ENCODE results near the gene ALDH1A2.

The ALDH1A2 gene

DNA sequence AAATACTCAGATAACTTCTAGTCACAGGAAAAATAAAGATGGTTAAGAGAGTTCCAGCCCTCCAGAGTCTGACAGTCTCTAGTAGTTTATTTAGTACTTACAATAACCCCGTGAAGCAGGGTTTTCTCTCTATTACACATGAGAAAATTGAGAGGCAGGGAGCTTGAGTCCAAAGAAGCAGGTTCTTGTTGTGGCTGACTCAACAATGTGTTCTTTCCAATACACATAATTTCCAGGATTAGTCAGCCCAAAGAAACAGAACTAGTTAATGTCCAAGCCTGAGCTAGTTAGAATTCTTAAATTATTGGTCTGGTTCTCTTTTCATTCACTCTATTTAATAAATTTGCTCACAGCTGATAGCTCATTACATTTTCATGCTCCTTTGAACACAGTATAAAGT lies 49.9 kb downstream of the ALDH1A2 start:
- H3K9ac ChIP-seq (ENCODE audit: low read length) = no peak overlapping the region
- no peaks in the 10 kb centered on the region for H3K9me3 ChIP-seq (ENCODE audit: insufficient read depth, low read depth, low read length)
- no peaks in the 10 kb centered on the region for H3K36me3 ChIP-seq (ENCODE audit: control insufficient read depth in 1 of 2, insufficient read depth in 2 of 2, low read length in 2 of 2)
- WGBS (ENCODE audit: extremely low coverage, insufficient coverage, insufficient read length) = no CpG with 5 or more reads among the region's 1 CpG
- no peak overlapping the region for H2BK12ac ChIP-seq (ENCODE audit: low read length)
- no peak overlapping the region for H3K18ac ChIP-seq (ENCODE audit: low read length)
- no peaks in the 10 kb centered on the region for H3K79me2 ChIP-seq (ENCODE audit: control insufficient read depth, insufficient read depth, low read length, poor library complexity)
- no peak overlapping the region for H2BK120ac ChIP-seq (ENCODE audit: insufficient read depth, low read length, poor library complexity)
- H2AFZ ChIP-seq (ENCODE audit: insufficient read depth, low read length, poor library complexity) = no peak overlapping the region
- H3K4me2 ChIP-seq (ENCODE audit: low read length) = no peak overlapping the region
- H3K14ac ChIP-seq (ENCODE audit: low read length) = no peak overlapping the region
- H3K4me3 ChIP-seq (ENCODE audit: low read depth, low read length) = no peak overlapping the region
- no peak overlapping the region for H4K12ac ChIP-seq (ENCODE audit: low read depth, low read length)
- no peak overlapping the region for H4K8ac ChIP-seq (ENCODE audit: low read depth, low read length)
- H4K91ac ChIP-seq (ENCODE audit: low read depth, low read length) = no peak overlapping the region
- no peak for DNase-seq
- H2BK5ac ChIP-seq (ENCODE audit: low read depth, low read length, poor library complexity) = no peak overlapping the region
- no peak overlapping the region for H3K23ac ChIP-seq (ENCODE audit: low read length)
- H3K27ac ChIP-seq (ENCODE audit: low read depth, low read length) = no peak overlapping the region
- no peak overlapping the region for H2AK5ac ChIP-seq (ENCODE audit: low read length)
- no peaks in the 10 kb centered on the region for H3K27me3 ChIP-seq (ENCODE audit: insufficient read depth, low read length)
- no peaks in the 10 kb centered on the region for H3K4me1 ChIP-seq (ENCODE audit: control insufficient read depth in 1 of 2, insufficient read depth in 2 of 2, low read length in 2 of 2)
- H3K4ac ChIP-seq (ENCODE audit: low read depth, low read length) = no peak overlapping the region
- H3K79me1 ChIP-seq (ENCODE audit: low read length) = no peaks in the 10 kb centered on the region

DNA sequence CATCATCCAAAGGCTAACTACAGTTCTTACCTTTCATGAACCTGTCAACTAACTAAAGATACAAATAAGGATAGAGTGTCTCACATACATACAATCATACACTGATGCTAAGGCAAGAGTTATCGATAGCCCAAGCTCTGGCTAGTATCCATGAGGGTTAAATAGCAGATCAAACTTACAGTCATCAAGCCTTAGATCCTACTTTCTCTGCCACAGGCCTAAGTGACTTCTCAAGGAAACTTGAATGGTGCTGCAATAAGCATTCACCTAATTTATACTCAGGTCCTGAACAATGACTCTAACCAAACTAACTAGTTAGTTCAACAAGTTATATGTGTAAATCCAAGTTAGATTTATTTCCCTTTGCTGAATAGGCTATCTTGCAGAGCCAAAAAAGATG lies 51.0 kb downstream of the ALDH1A2 start:
- Histone ChIP-seq H3K18ac (ENCODE audit: low read length) (no peak overlapping the region), H2AFZ (ENCODE audit: insufficient read depth, low read length, poor library complexity) (no peak overlapping the region), H3K4me3 (ENCODE audit: low read depth, low read length) (no peak overlapping the region), H3K9ac (ENCODE audit: low read length) (no peak overlapping the region), H3K4me2 (ENCODE audit: low read length) (no peak overlapping the region), H3K36me3 (ENCODE audit: control insufficient read depth in 1 of 2, insufficient read depth in 2 of 2, low read length in 2 of 2) (no peaks in the 10 kb centered on the region), H3K79me1 (ENCODE audit: low read length) (no peaks in the 10 kb centered on the region), H3K4me1 (ENCODE audit: control insufficient read depth in 1 of 2, insufficient read depth in 2 of 2, low read length in 2 of 2) (no peaks in the 10 kb centered on the region), H4K12ac (ENCODE audit: low read depth, low read length) (no peak overlapping the region), H3K4ac (ENCODE audit: low read depth, low read length) (no peak overlapping the region), H2BK5ac (ENCODE audit: low read depth, low read length, poor library complexity) (no peak overlapping the region), H4K91ac (ENCODE audit: low read depth, low read length) (no peak overlapping the region), H3K27ac (ENCODE audit: low read depth, low read length) (no peak overlapping the region), H2BK12ac (ENCODE audit: low read length) (no peak overlapping the region), H2AK5ac (ENCODE audit: low read length) (no peak overlapping the region), H4K8ac (ENCODE audit: low read depth, low read length) (no peak overlapping the region), H3K23ac (ENCODE audit: low read length) (no peak overlapping the region), H3K79me2 (ENCODE audit: control insufficient read depth, insufficient read depth, low read length, poor library complexity) (no peaks in the 10 kb centered on the region), H2BK120ac (ENCODE audit: insufficient read depth, low read length, poor library complexity) (no peak overlapping the region), H3K9me3 (ENCODE audit: insufficient read depth, low read depth, low read length) (no peaks in the 10 kb centered on the region), H3K14ac (ENCODE audit: low read length) (no peak overlapping the region), H3K27me3 (ENCODE audit: insufficient read depth, low read length) (no peaks in the 10 kb centered on the region)
- WGBS (ENCODE audit: extremely low coverage, insufficient coverage, insufficient read length) = no CpG with 5 or more reads among the region's 1 CpG
- no peak for DNase-seq

GRCh38 chr15:58014040-58014439 lies 51.5 kb downstream of the ALDH1A2 start:
- Histone ChIP-seq H3K27me3 (ENCODE audit: insufficient read depth, low read length) (no peaks in the 10 kb centered on the region), H4K8ac (ENCODE audit: low read depth, low read length) (no peak overlapping the region), H3K4me1 (ENCODE audit: control insufficient read depth in 1 of 2, insufficient read depth in 2 of 2, low read length in 2 of 2) (no peaks in the 10 kb centered on the region), H3K4ac (ENCODE audit: low read depth, low read length) (no peak overlapping the region), H2BK120ac (ENCODE audit: insufficient read depth, low read length, poor library complexity) (no peak overlapping the region), H2AK5ac (ENCODE audit: low read length) (no peak overlapping the region), H3K23ac (ENCODE audit: low read length) (no peak overlapping the region), H4K12ac (ENCODE audit: low read depth, low read length) (no peak overlapping the region), H3K79me1 (ENCODE audit: low read length) (no peaks in the 10 kb centered on the region), H3K27ac (ENCODE audit: low read depth, low read length) (no peak overlapping the region), H3K4me2 (ENCODE audit: low read length) (no peak overlapping the region), H4K91ac (ENCODE audit: low read depth, low read length) (no peak overlapping the region), H2BK12ac (ENCODE audit: low read length) (no peak overlapping the region), H3K4me3 (ENCODE audit: low read depth, low read length) (no peak overlapping the region), H3K9me3 (ENCODE audit: insufficient read depth, low read depth, low read length) (no peaks in the 10 kb centered on the region), H2BK5ac (ENCODE audit: low read depth, low read length, poor library complexity) (no peak overlapping the region), H2AFZ (ENCODE audit: insufficient read depth, low read length, poor library complexity) (no peak overlapping the region), H3K9ac (ENCODE audit: low read length) (no peak overlapping the region), H3K79me2 (ENCODE audit: control insufficient read depth, insufficient read depth, low read length, poor library complexity) (no peaks in the 10 kb centered on the region), H3K18ac (ENCODE audit: low read length) (no peak overlapping the region), H3K36me3 (ENCODE audit: control insufficient read depth in 1 of 2, insufficient read depth in 2 of 2, low read length in 2 of 2) (no peaks in the 10 kb centered on the region), H3K14ac (ENCODE audit: low read length) (no peak overlapping the region)
- no CpG with 5 or more reads among the region's 4 CpGs for WGBS (ENCODE audit: extremely low coverage, insufficient coverage, insufficient read length)
- DNase-seq = no peak

- H3K4ac ChIP-seq (ENCODE audit: low read depth, low read length) = no peak overlapping the region
Observed at GRCh38 chr15:58010983-58011382, 54.5 kb downstream of the ALDH1A2 start.

More at GRCh38 chr15:58010983-58011382, 54.5 kb downstream of the ALDH1A2 start:
- Histone ChIP-seq H4K91ac (ENCODE audit: low read depth, low read length) (no peak overlapping the region), H4K8ac (ENCODE audit: low read depth, low read length) (no peak overlapping the region), H2AK5ac (ENCODE audit: low read length) (no peak overlapping the region), H2BK12ac (ENCODE audit: low read length) (no peak overlapping the region), H4K12ac (ENCODE audit: low read depth, low read length) (no peak overlapping the region), H3K9me3 (ENCODE audit: insufficient read depth, low read depth, low read length) (no peaks in the 10 kb centered on the region), H2BK5ac (ENCODE audit: low read depth, low read length, poor library complexity) (no peak overlapping the region), H2AFZ (ENCODE audit: insufficient read depth, low read length, poor library complexity) (no peak overlapping the region), H3K27me3 (ENCODE audit: insufficient read depth, low read length) (no peaks in the 10 kb centered on the region), H3K4me1 (ENCODE audit: control insufficient read depth in 1 of 2, insufficient read depth in 2 of 2, low read length in 2 of 2) (no peaks in the 10 kb centered on the region), H3K79me2 (ENCODE audit: control insufficient read depth, insufficient read depth, low read length, poor library complexity) (no peaks in the 10 kb centered on the region), H2BK120ac (ENCODE audit: insufficient read depth, low read length, poor library complexity) (no peak overlapping the region), H3K9ac (ENCODE audit: low read length) (no peak overlapping the region), H3K79me1 (ENCODE audit: low read length) (no peaks in the 10 kb centered on the region), H3K23ac (ENCODE audit: low read length) (no peak overlapping the region), H3K4me2 (ENCODE audit: low read length) (no peak overlapping the region), H3K14ac (ENCODE audit: low read length) (no peak overlapping the region), H3K36me3 (ENCODE audit: control insufficient read depth in 1 of 2, insufficient read depth in 2 of 2, low read length in 2 of 2) (no peaks in the 10 kb centered on the region), H3K4me3 (ENCODE audit: low read depth, low read length) (no peak overlapping the region), H3K27ac (ENCODE audit: low read depth, low read length) (no peak overlapping the region), H3K18ac (ENCODE audit: low read length) (no peak overlapping the region)
- no peak for DNase-seq
- no CpG with 5 or more reads among the region's 2 CpGs for WGBS (ENCODE audit: extremely low coverage, insufficient coverage, insufficient read length)
